Stimulated activated CD4-positive, alpha-beta T cell treated with anti-CD3 and anti-CD28 coated beads, TNF-alpha, amount 100 ng/mL, for 48 hours (primary cell): Measurements from ENCODE around the gene ALOX12B.
"Not testable (repeated sequence)": the region's sequence is repeated elsewhere in the genome, so short reads cannot be mapped to it uniquely, and the experiment has no call there.

Source experiments
- DNase-seq, 3 donors: peaks; one replicate each; pipeline ENCODE4 v3.0.0-alpha.2; 2020; ENCODE audit warnings: low read depth in 3 of 3

ALOX12B gene

GRCh38 chr17:8118769-8119580 is 31.5 kb upstream of the ALOX12B start:
- peak; percentile 76 to 78 (median 76) for DNase-seq

GRCh38 chr17:8117980-8118768 is 30.7 kb upstream of the ALOX12B start, which contains the start of gene ALOXE3:
TSS of gene ALOXE3 (minus strand) at chr17:8118514. CDS start at chr17:8117990, 524 bp downstream.
- no peak for DNase-seq

GRCh38 chr17:8117367-8117979 is 30.0 kb upstream of the ALOX12B start:
- no peak for DNase-seq

- no peak for DNase-seq
These were observed 29.3 kb upstream of the ALOX12B start for GRCh38 chr17:8116776-8117175.

GRCh38 chr17:8110907-8111306 is 23.4 kb upstream of the ALOX12B start:
- no peak for DNase-seq

- DNase-seq: no peak
These were observed 22.9 kb upstream of the ALOX12B start for GRCh38 chr17:8110456-8110804.

- peak; percentile 55 to 76 (median 66) for DNase-seq
These were observed 22.3 kb upstream of the ALOX12B start for GRCh38 chr17:8109661-8110455.

- no peak for DNase-seq
These were observed 21.6 kb upstream of the ALOX12B start for GRCh38 chr17:8108972-8109660.

GRCh38 chr17:8106980-8107379 is 19.5 kb upstream of the ALOX12B start:
- not testable (repeated sequence) for DNase-seq

- no peak for DNase-seq
These were observed 18.5 kb upstream of the ALOX12B start for GRCh38 chr17:8105957-8106398.

GRCh38 chr17:8104911-8105310 is 17.4 kb upstream of the ALOX12B start:
- DNase-seq: no peak

- no peak for DNase-seq
These were observed 16.0 kb upstream of the ALOX12B start for GRCh38 chr17:8103549-8103948.

GRCh38 chr17:8101721-8102120 is 14.2 kb upstream of the ALOX12B start:
- DNase-seq: no peak

- DNase-seq: no peak
These were observed 13.2 kb upstream of the ALOX12B start for GRCh38 chr17:8100763-8101162.

- DNase-seq: no peak
These were observed 12.6 kb upstream of the ALOX12B start for GRCh38 chr17:8100111-8100510.

GRCh38 chr17:8096541-8096940 is 9.0 kb upstream of the ALOX12B start:
- no peak for DNase-seq

- DNase-seq: no peak
These were observed 7.8 kb upstream of the ALOX12B start for GRCh38 chr17:8095361-8095760.

- no peak for DNase-seq
These were observed 3.6 kb upstream of the ALOX12B start for GRCh38 chr17:8091033-8091687.

- DNase-seq: no peak
These were observed 2.2 kb upstream of the ALOX12B start for GRCh38 chr17:8089728-8090127.

- DNase-seq: no peak
These were observed 375 bp upstream of the ALOX12B start for GRCh38 chr17:8087952-8088230.

GRCh38 chr17:8084250-8084649 is 3.3 kb downstream of the ALOX12B start:
- no peak for DNase-seq
